Measurements from ENCODE around the gene ATF6.
"Not testable (repeated sequence)": the region's sequence is repeated elsewhere in the genome, so short reads cannot be mapped to it uniquely, and the experiment has no call there.

The ATF6 gene

DNA sequence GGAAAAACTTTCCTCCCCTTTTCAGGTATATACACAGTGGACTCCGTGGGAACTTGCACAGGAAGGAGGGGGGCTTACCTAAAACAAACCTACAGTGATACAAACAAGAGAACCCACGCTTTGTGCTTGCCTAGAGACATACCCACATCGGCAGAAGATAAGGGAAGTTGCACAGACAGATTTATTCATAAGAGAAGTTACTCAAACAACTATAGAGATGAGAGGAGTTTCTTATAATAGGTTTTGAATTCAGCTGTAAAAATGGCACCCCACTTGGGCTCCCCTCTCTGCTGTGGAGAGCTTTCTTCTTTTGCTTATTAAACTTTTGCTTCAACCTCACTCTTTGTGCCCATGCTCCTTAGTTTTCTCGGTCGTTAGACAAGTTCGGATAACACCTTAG is 18.3 kb upstream of the ATF6 start:
- DNase-seq (ENCODE audit: low spot score), result no peak
- TF ChIP-seq, protein P1, sequence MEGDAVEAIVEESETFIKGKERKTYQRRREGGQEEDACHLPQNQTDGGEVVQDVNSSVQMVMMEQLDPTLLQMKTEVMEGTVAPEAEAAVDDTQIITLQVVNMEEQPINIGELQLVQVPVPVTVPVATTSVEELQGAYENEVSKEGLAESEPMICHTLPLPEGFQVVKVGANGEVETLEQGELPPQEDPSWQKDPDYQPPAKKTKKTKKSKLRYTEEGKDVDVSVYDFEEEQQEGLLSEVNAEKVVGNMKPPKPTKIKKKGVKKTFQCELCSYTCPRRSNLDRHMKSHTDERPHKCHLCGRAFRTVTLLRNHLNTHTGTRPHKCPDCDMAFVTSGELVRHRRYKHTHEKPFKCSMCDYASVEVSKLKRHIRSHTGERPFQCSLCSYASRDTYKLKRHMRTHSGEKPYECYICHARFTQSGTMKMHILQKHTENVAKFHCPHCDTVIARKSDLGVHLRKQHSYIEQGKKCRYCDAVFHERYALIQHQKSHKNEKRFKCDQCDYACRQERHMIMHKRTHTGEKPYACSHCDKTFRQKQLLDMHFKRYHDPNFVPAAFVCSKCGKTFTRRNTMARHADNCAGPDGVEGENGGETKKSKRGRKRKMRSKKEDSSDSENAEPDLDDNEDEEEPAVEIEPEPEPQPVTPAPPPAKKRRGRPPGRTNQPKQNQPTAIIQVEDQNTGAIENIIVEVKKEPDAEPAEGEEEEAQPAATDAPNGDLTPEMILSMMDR (IDR thresholded peaks at IDR 0.05; ENCODE audit: borderline replicate concordance, control extremely low read depth, extremely low read depth, insufficient read depth, missing control alignments), result no peak
- in situ Hi-C loops (cut with MboI; ENCODE audit: low sequenced_read_pairs, unreplicated experiment), result loop anchor here (10.0 to 25.0 kb wide), 2 partner anchors 110 to 263 kb away; partner anchors contain the start of gene FCGR3B

DNA sequence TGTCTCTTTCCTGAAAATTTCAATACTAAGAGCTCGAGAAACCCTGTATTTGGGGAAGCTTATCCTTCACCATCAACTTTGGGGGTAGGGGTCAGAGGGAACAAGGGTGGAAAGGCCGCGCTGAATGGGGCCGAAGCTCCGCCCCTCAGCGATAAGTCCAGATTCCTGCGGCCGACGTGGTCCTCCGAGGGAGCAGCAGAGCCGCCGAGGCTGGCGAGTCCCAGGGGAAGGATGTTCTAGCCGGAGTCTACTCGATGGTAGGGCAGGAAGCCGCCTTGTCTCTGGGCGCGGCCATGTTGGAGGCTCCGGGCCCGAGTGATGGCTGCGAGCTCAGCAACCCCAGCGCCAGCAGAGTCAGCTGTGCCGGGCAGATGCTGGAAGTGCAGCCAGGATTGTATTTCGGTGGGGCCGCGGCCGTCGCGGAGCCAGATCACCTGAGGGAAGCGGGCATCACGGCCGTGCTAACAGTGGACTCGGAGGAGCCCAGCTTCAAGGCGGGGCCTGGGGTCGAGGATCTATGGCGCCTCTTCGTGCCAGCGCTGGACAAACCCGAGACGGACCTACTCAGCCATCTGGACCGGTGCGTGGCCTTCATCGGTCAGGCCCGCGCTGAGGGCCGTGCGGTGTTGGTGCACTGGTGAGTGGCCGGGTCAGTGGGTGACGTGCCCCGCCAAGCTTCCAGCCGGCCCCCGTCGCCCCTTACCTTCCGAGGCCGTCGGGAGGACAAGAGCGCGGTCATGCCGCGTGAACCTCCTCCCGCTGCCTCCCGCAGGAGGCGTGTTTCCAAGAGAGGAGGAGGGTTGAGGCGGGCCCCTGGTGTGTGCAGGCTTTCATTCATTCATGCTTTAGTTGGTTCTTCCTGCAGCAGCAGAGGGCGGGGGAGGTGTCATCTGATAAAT is 16.4 kb upstream of the ATF6 start, which contains the start of gene DUSP12:
DUSP12 (plus strand) TSS at position 278 of the 899 bp plus-strand sequence; CDS start at position 294, 16 bp downstream.
- TF ChIP-seq, protein P1 (IDR thresholded peaks at IDR 0.05; ENCODE audit: borderline replicate concordance, control extremely low read depth, extremely low read depth, insufficient read depth, missing control alignments), result peak; percentile 53
- peak; percentile 90 for DNase-seq (ENCODE audit: low spot score)
- in situ Hi-C loops (cut with MboI; ENCODE audit: low sequenced_read_pairs, unreplicated experiment), result loop anchor here (10.0 to 25.0 kb wide), 2 partner anchors 112 to 265 kb away; partner anchors contain the start of gene FCGR3B

DNA sequence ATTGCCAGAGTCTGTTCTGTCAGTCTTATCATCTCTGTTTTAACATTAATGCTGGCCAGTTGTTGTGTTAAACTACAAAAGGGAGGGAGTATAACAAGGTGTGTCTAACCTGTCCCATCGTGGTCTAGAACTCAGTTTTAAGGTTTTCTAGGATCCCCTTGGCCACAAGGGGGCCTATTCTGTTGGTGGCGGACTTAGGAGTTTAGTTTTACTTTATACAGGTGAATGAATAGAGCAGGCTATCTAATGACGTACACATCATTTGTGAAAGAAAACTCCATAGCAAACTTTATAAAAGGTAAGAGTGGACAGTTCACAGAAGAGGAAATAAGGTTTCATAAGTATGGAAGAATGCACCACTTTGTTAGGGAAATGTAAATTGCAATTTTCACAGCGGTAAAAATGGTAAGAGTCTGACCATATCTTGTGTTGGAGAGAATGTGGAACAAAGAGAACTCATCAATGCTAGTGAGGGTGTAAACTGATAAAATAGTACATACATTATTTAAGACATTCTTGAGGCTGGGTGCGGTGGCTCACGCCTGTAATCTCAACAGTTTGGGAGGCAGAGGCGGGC is 2.5 kb upstream of the ATF6 start:
- no peak for DNase-seq (ENCODE audit: low spot score)
- TF ChIP-seq, protein P1 (IDR thresholded peaks at IDR 0.05; ENCODE audit: borderline replicate concordance, control extremely low read depth, extremely low read depth, insufficient read depth, missing control alignments), result peak; percentile 27
- in situ Hi-C loops (cut with MboI; ENCODE audit: low sequenced_read_pairs, unreplicated experiment), result no loop called here

DNA sequence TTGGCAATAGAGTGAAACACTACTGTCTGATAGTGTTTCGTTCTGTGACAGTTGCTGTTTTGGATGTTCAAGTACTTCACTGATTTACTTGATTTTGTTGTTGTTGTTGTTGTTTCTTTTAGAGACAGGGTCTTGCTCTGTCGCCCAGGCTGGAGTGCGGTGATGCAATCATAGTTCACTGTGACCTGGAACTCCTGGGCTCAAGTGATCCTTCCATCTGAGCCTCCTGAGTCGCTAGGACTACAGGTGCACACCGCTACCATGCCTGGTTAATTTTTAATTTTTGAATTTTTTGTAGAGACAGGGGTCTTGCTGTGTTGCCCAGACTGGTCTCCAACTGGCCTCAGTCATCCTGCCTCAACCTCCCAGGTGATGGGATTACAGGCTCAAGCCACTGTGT is 2.3 kb downstream of the ATF6 start:
- in situ Hi-C loops (cut with MboI; ENCODE audit: low sequenced_read_pairs, unreplicated experiment), result no loop called here
- no peak for DNase-seq (ENCODE audit: low spot score)
- TF ChIP-seq, protein P1 (IDR thresholded peaks at IDR 0.05; ENCODE audit: borderline replicate concordance, control extremely low read depth, extremely low read depth, insufficient read depth, missing control alignments), result no peak

DNA sequence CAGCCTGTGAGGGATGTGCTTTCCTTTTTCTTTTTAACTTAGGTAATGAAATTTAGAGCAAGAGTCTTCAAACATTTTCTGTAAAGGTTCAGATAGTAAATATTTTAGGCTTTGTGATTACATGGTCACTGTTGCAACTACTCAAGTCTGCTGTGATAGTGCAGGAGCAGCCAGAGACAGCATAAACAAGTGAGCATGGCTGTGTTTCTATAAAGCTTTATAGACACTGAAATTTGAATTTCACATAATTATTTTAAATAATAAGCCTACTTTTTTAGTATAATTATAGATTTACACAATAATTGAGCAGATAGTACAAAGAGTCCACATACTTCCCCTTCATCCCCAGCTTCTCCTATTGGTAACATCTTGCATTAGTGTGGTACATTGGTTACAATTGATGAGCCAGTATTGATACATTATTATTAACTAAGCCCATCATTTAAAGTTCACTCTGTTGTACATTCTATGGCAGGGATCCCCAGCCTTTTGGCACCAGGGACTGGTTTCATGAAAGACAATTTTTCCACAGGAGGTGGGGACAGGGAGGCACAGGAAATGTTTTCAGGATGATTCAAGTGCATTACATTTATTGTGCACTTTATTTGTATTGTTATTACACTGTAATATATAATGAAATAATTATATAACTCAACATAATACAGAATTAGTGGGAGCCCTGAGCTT is 3.0 kb downstream of the ATF6 start:
- in situ Hi-C loops (cut with MboI; ENCODE audit: low sequenced_read_pairs, unreplicated experiment), result no loop called here
- no peak for DNase-seq (ENCODE audit: low spot score)
- TF ChIP-seq, protein P1 (IDR thresholded peaks at IDR 0.05; ENCODE audit: borderline replicate concordance, control extremely low read depth, extremely low read depth, insufficient read depth, missing control alignments), result no peak

DNA sequence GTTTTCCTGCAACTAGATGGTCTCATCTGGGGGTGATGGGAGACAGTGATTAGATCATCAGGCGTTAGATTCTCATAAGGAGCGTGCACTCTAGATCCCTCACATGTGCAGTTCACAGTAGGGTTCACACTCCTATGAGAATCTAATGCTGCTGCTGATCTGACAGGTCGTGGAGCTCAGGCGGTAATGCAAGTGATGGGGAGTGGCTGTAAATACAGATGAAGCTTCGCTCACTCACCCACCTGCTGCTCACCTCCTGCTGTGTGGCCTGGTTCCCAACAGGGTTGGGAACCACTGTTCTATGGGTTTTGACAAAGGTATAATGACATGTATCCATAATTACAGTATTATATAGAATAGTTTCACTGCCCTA is 3.5 kb downstream of the ATF6 start:
- DNase-seq (ENCODE audit: low spot score); in situ Hi-C loops (cut with MboI; ENCODE audit: low sequenced_read_pairs, unreplicated experiment): not testable (repeated sequence)
